Fibroblast of lung (primary cell): ENCODE measurements around the gene ARFGAP3. TPM values are rescaled to one million over a fixed set of nuclear protein-coding genes. Genes with fewer than 3 reads are reported as not detected.

Experiments
- DNase-seq, 2 donors: peaks; one replicate each; pipeline versions ENCODE4 v3.0.0 to v3.0.0-alpha.2; 2010; ENCODE audit warnings: low read depth in 2 of 2
- H2AFZ ChIP-seq: 2 replicates; pipeline ENCODE4 v1.5.1; 2012; ENCODE audit warnings: low read length, control low read depth, inconsistent platforms
- H3K27ac ChIP-seq: 2 replicates; pipeline ENCODE4 v1.5.1; 2011; ENCODE audit warnings: low read length, control low read depth; ENCODE audit not compliant: insufficient read depth
- H3K27me3 ChIP-seq: 2 replicates; pipeline ENCODE4 v1.5.1; 2011; ENCODE audit warnings: mild to moderate bottlenecking, low read length; ENCODE audit not compliant: control insufficient read depth, insufficient read depth
- H3K36me3 ChIP-seq: 2 replicates; pipeline ENCODE4 v1.5.1; 2011; ENCODE audit warnings: low read length; ENCODE audit not compliant: control insufficient read depth, insufficient read depth
- H3K4me1 ChIP-seq: 2 replicates; pipeline ENCODE4 v1.5.1; 2011; ENCODE audit warnings: low read length; ENCODE audit not compliant: control insufficient read depth, insufficient read depth; ENCODE audit errors: extremely low read depth
- H3K4me2 ChIP-seq: 2 replicates; pipeline ENCODE4 v1.5.1; 2011; ENCODE audit warnings: low read length, control low read depth; ENCODE audit not compliant: insufficient read depth; ENCODE audit errors: extremely low read depth
- H3K4me3 ChIP-seq, 4 experiments: fragments of 200-600 bp in 1 of 4; sonication (generic) in 1 of 4; replicated peaks in 1 of 4; 2 replicates each; pipeline ENCODE4 v1.5.1; 2011 to 2016; ENCODE audit warnings: low read length in 4 of 4, low read depth in 3 of 4, mild to moderate bottlenecking in 3 of 4, control low read depth in 2 of 4, inconsistent platforms in 1 of 4, mixed read lengths in 1 of 4; ENCODE audit not compliant: insufficient read depth in 1 of 4; ENCODE audit errors: control extremely low read depth in 1 of 4
- H3K79me2 ChIP-seq: 2 replicates; pipeline ENCODE4 v1.5.1; 2012; ENCODE audit warnings: mild to moderate bottlenecking, low read length, inconsistent platforms; ENCODE audit not compliant: control insufficient read depth, insufficient read depth
- H3K9ac ChIP-seq: 2 replicates; pipeline ENCODE4 v1.5.1; 2011; ENCODE audit warnings: mild to moderate bottlenecking, low read length, control low read depth; ENCODE audit not compliant: insufficient read depth
- H3K9me3 ChIP-seq: 2 replicates; pipeline ENCODE4 v1.5.1; 2012; ENCODE audit warnings: low read depth, low read length; ENCODE audit not compliant: control insufficient read depth, insufficient read depth
- H4K20me1 ChIP-seq: 2 replicates; pipeline ENCODE4 v1.5.1; 2011; ENCODE audit warnings: low read length; ENCODE audit not compliant: control insufficient read depth, insufficient read depth; ENCODE audit errors: extremely low read depth
- CTCF ChIP-seq, 2 donors: IDR thresholded peaks in 1 of 2; conservative IDR thresholded peaks in 1 of 2; 1 replicate in 1 of 2; 2 replicates in 1 of 2; pipeline ENCODE4 v1.5.1; 2011 to 2012; ENCODE audit warnings: low read length in 2 of 2, control low read depth in 1 of 2, inconsistent platforms in 1 of 2, low read depth in 1 of 2, mild to moderate bottlenecking in 1 of 2
- EZH2 ChIP-seq: IDR thresholded peaks from 2 replicates; pipeline ENCODE4 v1.5.1; 2012; ENCODE audit warnings: low read length, control low read depth, mild to moderate bottlenecking; ENCODE audit errors: missing control alignments
- polyA plus RNA-seq, 2 donors: library from polyadenylated mRNA; depleted of rRNA in 1 of 2; stranded (reverse) in 1 of 2; unstranded in 1 of 2; fragments of >200 nt; gene quantifications; 2 replicates each; pipeline ENCODE4 v1.2.1, GENCODE V29; 2011 to 2012; ENCODE audit warnings: missing spikeins in 1 of 2
- total RNA-seq: library from RNA; depleted of rRNA; stranded (reverse); fragments of >200 nt; gene quantifications from 2 replicates; pipeline ENCODE4 v1.2.1, GENCODE V29; 2014

Gene ARFGAP3
- total and polyA plus RNA-seq, 2 donors (not counting 1 experiment from before 2014, with no cell fraction given) = 62.1 to 74.1 TPM

GRCh38 chr22:42893371-42894150 is 36.5 kb upstream of the ARFGAP3 start:
- no peak for DNase-seq
- H3K4me3 ChIP-seq = no peak overlapping the region
- H3K79me2 ChIP-seq = no peaks in the 10 kb centered on the region
- no peaks in the 10 kb centered on the region for H4K20me1 ChIP-seq
- H3K27me3 ChIP-seq = no peaks in the 10 kb centered on the region
- H3K9ac ChIP-seq = no peak overlapping the region
- no peak for TF ChIP-seq CTCF (conservative IDR thresholded peaks at IDR 0.05 in 1 of 2, IDR thresholded peaks at IDR 0.05 in 1 of 2; ENCODE audit: low read depth in 1 of 2, low read length in 2 of 2)
- TF ChIP-seq EZH2 = no peak
- H3K27ac ChIP-seq = no peak overlapping the region
- peaks cover 6% of the 10 kb centered on the region for H3K36me3 ChIP-seq
- H2AFZ ChIP-seq = no peak overlapping the region
- H3K4me1 ChIP-seq = no peaks in the 10 kb centered on the region
- H3K9me3 ChIP-seq = no peaks in the 10 kb centered on the region
- H3K4me2 ChIP-seq = no peak overlapping the region

GRCh38 chr22:42892571-42893316 is 35.7 kb upstream of the ARFGAP3 start:
- TF ChIP-seq EZH2 (no peak), CTCF (conservative IDR thresholded peaks at IDR 0.05 in 1 of 2, IDR thresholded peaks at IDR 0.05 in 1 of 2; ENCODE audit: low read depth in 1 of 2, low read length in 2 of 2) (no peak)
- Histone ChIP-seq H3K79me2 (no peaks in the 10 kb centered on the region), H3K9ac (no peak overlapping the region), H3K4me1 (no peaks in the 10 kb centered on the region), H3K4me3 (no peak overlapping the region), H2AFZ (no peak overlapping the region), H3K9me3 (no peaks in the 10 kb centered on the region), H3K27me3 (no peaks in the 10 kb centered on the region), H3K27ac (no peak overlapping the region), H3K36me3 (peaks cover 10% of the 10 kb centered on the region), H3K4me2 (no peak overlapping the region), H4K20me1 (no peaks in the 10 kb centered on the region)
- no peak for DNase-seq

GRCh38 chr22:42892156-42892555 is 35.1 kb upstream of the ARFGAP3 start:
- H3K79me2 ChIP-seq = no peaks in the 10 kb centered on the region
- DNase-seq = no peak
- no peaks in the 10 kb centered on the region for H3K27me3 ChIP-seq
- H3K4me1 ChIP-seq = no peaks in the 10 kb centered on the region
- no peaks in the 10 kb centered on the region for H3K9me3 ChIP-seq
- no peak for TF ChIP-seq EZH2
- no peak for TF ChIP-seq CTCF (conservative IDR thresholded peaks at IDR 0.05 in 1 of 2, IDR thresholded peaks at IDR 0.05 in 1 of 2; ENCODE audit: low read depth in 1 of 2, low read length in 2 of 2)
- H3K9ac ChIP-seq = no peak overlapping the region
- H3K4me3 ChIP-seq = no peak overlapping the region
- no peaks in the 10 kb centered on the region for H4K20me1 ChIP-seq
- no peak overlapping the region for H3K27ac ChIP-seq
- no peak overlapping the region for H2AFZ ChIP-seq
- H3K36me3 ChIP-seq = peaks cover 13% of the 10 kb centered on the region
- H3K4me2 ChIP-seq = no peak overlapping the region
